ENCODE results near the gene C6orf62.
"Not testable (repeated sequence)": the region's sequence is repeated elsewhere in the genome, so short reads cannot be mapped to it uniquely, and the experiment has no call there.

C6orf62 gene

GRCh38 chr6:24668066-24668996, 50.6 kb downstream of the C6orf62 start:
- not testable (repeated sequence) for DNase-seq (ENCODE audit: low read depth)

GRCh38 chr6:24667378-24667803, 51.6 kb downstream of the C6orf62 start:
- no peak for DNase-seq (ENCODE audit: low read depth)

GRCh38 chr6:24666641-24667377, 52.1 kb downstream of the C6orf62 start, which contains the start of the genes ACOT13 and TDP2:
ACOT13 (plus strand) TSS chr6:24667077; CDS start chr6:24667264, 187 bp downstream.
TDP2 (minus strand) TSS chr6:24666899; CDS start chr6:24666862, 37 bp downstream.
- peak; percentile 98 for DNase-seq (ENCODE audit: low read depth)

DNA sequence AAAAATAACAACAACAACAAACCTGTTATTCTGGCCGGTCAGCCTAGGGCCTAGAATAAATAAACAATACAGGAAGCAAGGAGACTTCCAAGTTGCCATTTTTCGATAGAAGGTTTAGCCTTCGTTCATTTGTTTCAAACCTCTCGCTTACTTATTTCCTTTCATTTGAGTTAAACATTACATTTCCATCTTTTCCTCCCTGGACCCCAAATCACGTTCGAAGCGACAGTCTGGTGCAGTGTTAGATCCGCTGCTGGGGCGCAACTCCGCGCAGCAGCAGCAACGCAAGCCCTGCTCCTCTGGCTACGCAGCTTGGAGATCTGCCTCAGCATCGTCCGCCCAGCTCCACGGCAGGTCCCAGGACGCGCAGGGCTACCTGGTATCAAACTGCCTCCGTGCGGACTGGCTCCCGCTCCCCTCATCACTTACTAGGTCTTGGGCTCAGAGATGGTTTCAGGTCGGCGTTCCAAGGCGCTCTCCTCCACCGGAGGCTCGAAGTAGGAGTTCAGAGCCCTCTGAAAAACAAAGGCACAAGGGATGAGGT, 52.8 kb downstream of the C6orf62 start:
- DNase-seq (ENCODE audit: low read depth), result peak; percentile 10

DNA sequence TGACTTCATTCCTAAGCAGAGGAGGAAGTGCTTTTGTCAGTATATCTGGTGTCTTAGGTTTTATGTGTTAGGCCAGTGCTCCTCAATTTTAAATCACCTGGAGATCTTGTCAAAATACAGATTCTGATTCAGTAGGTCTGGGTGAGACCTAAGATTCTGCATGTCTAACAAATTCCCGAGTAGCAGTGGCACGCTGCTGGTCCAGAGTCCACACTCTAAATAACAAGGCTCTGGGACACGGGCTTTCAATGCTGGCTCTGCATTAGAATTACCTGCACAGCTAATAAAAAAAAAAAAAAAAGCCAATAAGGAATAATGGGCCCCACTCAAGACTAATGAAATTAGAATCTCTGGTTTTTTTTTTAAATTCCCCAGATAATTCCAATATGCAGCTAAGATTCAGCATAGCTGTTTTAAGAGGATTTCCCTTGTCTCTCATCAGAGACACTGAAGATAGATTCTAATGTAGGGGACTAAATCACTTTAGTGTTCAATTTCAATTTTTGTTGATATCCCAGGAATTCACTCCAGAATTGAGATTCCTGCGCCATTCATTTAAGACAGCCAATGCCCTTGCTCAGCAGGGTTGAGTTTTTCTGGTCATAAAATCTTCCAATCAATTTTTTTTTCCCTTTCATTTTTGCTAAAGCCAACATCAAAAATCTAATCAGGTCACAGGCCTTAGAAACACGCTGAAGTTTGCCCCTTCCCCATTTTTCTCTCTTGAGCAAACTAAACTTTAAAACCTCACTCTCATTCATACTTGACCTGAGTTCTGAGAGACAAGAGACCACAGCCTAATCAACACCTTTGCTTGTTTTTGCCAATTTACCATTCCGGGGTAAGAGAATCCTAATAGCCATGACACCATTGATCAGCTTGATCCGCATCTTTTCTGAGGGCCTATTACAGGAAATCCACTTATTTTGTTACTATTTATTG, 54.6 kb downstream of the C6orf62 start:
- no peak for DNase-seq (ENCODE audit: low read depth)

GRCh38 chr6:24663189-24663588, 55.8 kb downstream of the C6orf62 start:
- no peak for DNase-seq (ENCODE audit: low read depth)

- DNase-seq (ENCODE audit: low read depth), result no peak
Measured at GRCh38 chr6:24662236-24662635, 56.7 kb downstream of the C6orf62 start.

GRCh38 chr6:24661759-24662158, 57.2 kb downstream of the C6orf62 start:
- DNase-seq (ENCODE audit: low read depth), result not testable (repeated sequence)

- no peak for DNase-seq (ENCODE audit: low read depth)
Measured at GRCh38 chr6:24660105-24660504, 58.8 kb downstream of the C6orf62 start.

DNA sequence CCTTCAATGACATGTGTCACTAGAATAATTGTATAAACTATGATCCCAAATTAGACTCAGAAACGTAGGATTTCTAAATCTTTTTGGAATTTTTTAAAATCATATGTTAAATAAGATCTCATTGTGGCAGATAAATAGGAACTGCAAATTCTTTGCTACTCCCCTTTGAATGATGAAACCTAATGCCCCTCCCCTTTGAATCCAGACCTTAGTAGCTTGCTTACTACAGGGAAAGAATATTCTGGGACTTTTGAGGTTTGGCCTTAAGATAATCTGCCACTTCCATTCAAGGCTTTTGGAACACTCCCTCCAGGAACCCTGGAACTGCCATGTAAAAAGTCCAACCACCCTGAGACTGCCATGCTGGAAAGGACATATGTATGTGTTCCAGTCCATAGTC, 59.4 kb downstream of the C6orf62 start:
- DNase-seq (ENCODE audit: low read depth), result peak; percentile 78

GRCh38 chr6:24658573-24659560, 60.1 kb downstream of the C6orf62 start:
- peak; percentile 99 for DNase-seq (ENCODE audit: low read depth)

- no peak for DNase-seq (ENCODE audit: low read depth)
Measured at GRCh38 chr6:24655215-24655614, 63.7 kb downstream of the C6orf62 start.
